Parathyroid adenoma (tissue), 2 donors: ENCODE data around the gene RTKN.

Source experiments
- H2AFZ ChIP-seq: fragments of 300-600 bp; sonication (generic); one replicate; pipeline ENCODE4 v1.7.0; 2017; ENCODE audit warnings: antibody characterized with exemption, mild to moderate bottlenecking
- H3K27ac ChIP-seq: fragments of 300-600 bp; sonication (generic); one replicate; pipeline ENCODE4 v1.7.0; 2017
- H3K27me3 ChIP-seq: fragments of 300-600 bp; sonication (generic); one replicate; pipeline ENCODE4 v1.7.0; 2017; ENCODE audit warnings: low read length; ENCODE audit not compliant: control insufficient read depth, insufficient read depth
- H3K36me3 ChIP-seq: fragments of 300-600 bp; sonication (generic); one replicate; pipeline ENCODE4 v1.7.0; 2017; ENCODE audit warnings: low read length; ENCODE audit not compliant: control insufficient read depth, insufficient read depth
- H3K4me1 ChIP-seq: fragments of 300-600 bp; sonication (generic); one replicate; pipeline ENCODE4 v1.7.0; 2017; ENCODE audit warnings: control low read depth
- H3K4me2 ChIP-seq: fragments of 300-600 bp; sonication (generic); one replicate; pipeline ENCODE4 v1.7.0; 2017; ENCODE audit warnings: low read length
- H3K4me3 ChIP-seq: fragments of 300-600 bp; sonication (generic); one replicate; pipeline ENCODE4 v1.7.0; 2017; ENCODE audit warnings: low read depth, low read length
- H3K79me2 ChIP-seq: fragments of 300-600 bp; sonication (generic); one replicate; pipeline ENCODE4 v1.7.0; 2017; ENCODE audit warnings: control low read depth
- H3K9ac ChIP-seq: fragments of 300-600 bp; sonication (generic); one replicate; pipeline ENCODE4 v1.7.0; 2017; ENCODE audit warnings: mild to moderate bottlenecking
- H3K9me3 ChIP-seq: fragments of 300-600 bp; sonication (generic); one replicate; pipeline ENCODE4 v1.7.0; 2017; ENCODE audit warnings: low read length; ENCODE audit not compliant: control insufficient read depth
- CTCF ChIP-seq: fragments of 300-600 bp; sonication (generic); IDR thresholded peaks from one replicate; pipeline ENCODE4 v1.7.0; 2017; ENCODE audit warnings: antibody characterized with exemption, mild to moderate bottlenecking
- donor health status: primary hyperparathyroidism.

RTKN gene

DNA sequence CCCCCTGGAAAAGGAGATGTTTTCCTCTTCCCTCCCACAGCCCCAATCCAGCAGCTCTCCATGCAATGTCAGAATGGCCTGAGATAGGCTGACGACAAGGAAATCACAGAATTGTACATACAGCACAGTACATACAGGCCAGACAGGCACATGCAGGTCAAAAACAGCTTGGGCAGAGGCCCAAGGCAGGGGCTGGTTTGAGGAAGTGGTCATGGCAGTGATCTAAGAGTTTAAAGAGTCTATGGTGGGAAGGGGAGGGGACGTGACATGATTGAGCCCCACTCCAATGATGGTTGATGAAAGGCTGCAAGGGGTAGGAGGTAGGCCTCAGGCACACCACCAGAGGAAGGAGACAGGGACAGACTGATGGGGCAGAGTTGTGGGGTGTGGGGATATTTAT, 65.9 kb downstream of the RTKN start:
- Histone ChIP-seq H3K4me1 (peaks cover 45% of the 10 kb centered on the region), H3K36me3 (no peaks in the 10 kb centered on the region), H3K9ac (no peak overlapping the region)

More for the DNA sequence above, 65.9 kb downstream of the RTKN start:
- Histone ChIP-seq H3K27me3 (no peaks in the 10 kb centered on the region), H3K27ac (peak overlapping the region; percentile 59), H3K4me3 (no peak overlapping the region), H3K4me2 (no peak overlapping the region), H2AFZ (no peak overlapping the region), H3K9me3 (no peaks in the 10 kb centered on the region), H3K79me2 (peaks cover 77% of the 10 kb centered on the region)
- TF ChIP-seq CTCF = no peak
